Liver (tissue), 3 donors: Measurements from ENCODE around the gene CDCA8.

Experiments used
- CTCF ChIP-seq: fragments of 150-350 bp; IDR thresholded peaks from 2 replicates; pipeline ENCODE4 v1.5.1; 2017; ENCODE audit warnings: improper control_type of control experiment, low read depth, low read length; ENCODE audit not compliant: missing input control
- EGR1 ChIP-seq, 2 donors: IDR thresholded peaks; 2 replicates each; pipeline ENCODE4 v1.6.1; 2016 to 2018; ENCODE audit warnings: antibody characterized with exemption in 2 of 2, low read depth in 2 of 2
- FOXA1 ChIP-seq: IDR thresholded peaks from 2 replicates; pipeline ENCODE4 v1.6.1; 2016; ENCODE audit warnings: antibody characterized with exemption
- GABPA ChIP-seq, 2 donors: IDR thresholded peaks in 1 of 2; conservative IDR thresholded peaks in 1 of 2; 2 replicates each; pipeline ENCODE4 v1.6.1; 2016; ENCODE audit warnings: antibody characterized with exemption in 2 of 2, mild to moderate bottlenecking in 1 of 2, moderate library complexity in 1 of 2
- JUND ChIP-seq, 2 donors: IDR thresholded peaks; 2 replicates each; pipeline ENCODE4 v1.6.1; 2016; ENCODE audit warnings: antibody characterized with exemption in 2 of 2
- RAD21 ChIP-seq, 2 donors: IDR thresholded peaks; 2 replicates each; pipeline ENCODE4 v1.6.1; 2016; ENCODE audit warnings: antibody characterized with exemption in 2 of 2, mild to moderate bottlenecking in 2 of 2
- RXRA ChIP-seq, 2 donors: IDR thresholded peaks; 2 replicates each; pipeline ENCODE4 v1.6.1; 2017 to 2018; ENCODE audit warnings: antibody characterized with exemption in 2 of 2, mild to moderate bottlenecking in 1 of 2
- YY1 ChIP-seq: IDR thresholded peaks from 2 replicates; pipeline ENCODE4 v1.6.1; 2016; ENCODE audit warnings: antibody characterized with exemption, mild to moderate bottlenecking
- TF ChIP-seq, protein P1 (sequence below): IDR thresholded peaks from 2 replicates; pipeline ENCODE4 v1.6.1; 2016; ENCODE audit warnings: antibody characterized with exemption
- TF ChIP-seq, protein P2 (sequence below): IDR thresholded peaks from 2 replicates; pipeline ENCODE4 v1.6.1; 2016; ENCODE audit warnings: antibody characterized with exemption
- TF ChIP-seq, protein P3 (sequence below): IDR thresholded peaks from 2 replicates; pipeline ENCODE4 v1.6.1; 2016; ENCODE audit warnings: antibody characterized with exemption
- donor health status: healthy.
- donor health status: healthy.

DNA sequence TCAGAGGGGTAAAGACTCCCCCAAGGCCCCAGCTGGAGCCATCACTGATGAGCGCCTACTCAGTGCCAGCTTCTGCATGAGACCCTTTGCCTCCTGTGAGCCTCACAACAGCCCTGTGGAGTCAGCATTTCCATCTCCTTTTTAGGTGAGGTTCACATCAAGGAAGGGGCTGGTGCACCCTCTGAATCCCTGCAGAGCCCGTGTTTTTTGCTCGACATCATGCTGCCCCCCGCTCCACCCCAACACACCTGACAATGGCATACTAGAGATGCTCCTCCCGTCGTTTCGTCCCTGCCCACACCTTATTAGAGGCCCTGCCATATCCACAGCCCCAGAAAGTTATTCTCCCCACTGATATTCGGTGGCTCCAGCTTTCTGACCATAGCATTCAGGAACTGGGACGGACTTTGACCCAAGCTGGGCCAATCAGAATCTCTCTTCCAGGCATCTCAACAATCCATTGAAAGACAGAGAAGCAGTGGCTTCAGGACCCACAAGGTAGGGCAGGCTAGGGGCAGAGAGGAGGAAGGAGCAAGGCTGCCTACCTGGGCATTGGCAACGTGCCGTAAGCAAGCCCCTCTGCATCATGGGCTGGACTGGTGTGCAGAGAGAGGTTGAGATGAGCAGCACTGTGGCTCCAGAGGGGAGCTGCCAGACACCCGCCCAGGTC is 39.9 kb downstream of the CDCA8 start:
- no peak for TF ChIP-seq GABPA (IDR thresholded peaks at IDR 0.05 in 1 of 2, conservative IDR thresholded peaks at IDR 0.05 in 1 of 2)
- no peak for TF ChIP-seq CTCF
- TF ChIP-seq YY1 = no peak
- no peak for TF ChIP-seq JUND (IDR thresholded peaks at IDR 0.05)
- TF ChIP-seq, protein P1, sequence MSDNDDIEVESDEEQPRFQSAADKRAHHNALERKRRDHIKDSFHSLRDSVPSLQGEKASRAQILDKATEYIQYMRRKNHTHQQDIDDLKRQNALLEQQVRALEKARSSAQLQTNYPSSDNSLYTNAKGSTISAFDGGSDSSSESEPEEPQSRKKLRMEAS = no peak
- TF ChIP-seq, protein P2, sequence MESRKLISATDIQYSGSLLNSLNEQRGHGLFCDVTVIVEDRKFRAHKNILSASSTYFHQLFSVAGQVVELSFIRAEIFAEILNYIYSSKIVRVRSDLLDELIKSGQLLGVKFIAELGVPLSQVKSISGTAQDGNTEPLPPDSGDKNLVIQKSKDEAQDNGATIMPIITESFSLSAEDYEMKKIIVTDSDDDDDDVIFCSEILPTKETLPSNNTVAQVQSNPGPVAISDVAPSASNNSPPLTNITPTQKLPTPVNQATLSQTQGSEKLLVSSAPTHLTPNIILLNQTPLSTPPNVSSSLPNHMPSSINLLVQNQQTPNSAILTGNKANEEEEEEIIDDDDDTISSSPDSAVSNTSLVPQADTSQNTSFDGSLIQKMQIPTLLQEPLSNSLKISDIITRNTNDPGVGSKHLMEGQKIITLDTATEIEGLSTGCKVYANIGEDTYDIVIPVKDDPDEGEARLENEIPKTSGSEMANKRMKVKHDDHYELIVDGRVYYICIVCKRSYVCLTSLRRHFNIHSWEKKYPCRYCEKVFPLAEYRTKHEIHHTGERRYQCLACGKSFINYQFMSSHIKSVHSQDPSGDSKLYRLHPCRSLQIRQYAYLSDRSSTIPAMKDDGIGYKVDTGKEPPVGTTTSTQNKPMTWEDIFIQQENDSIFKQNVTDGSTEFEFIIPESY = no peak
- no peak for TF ChIP-seq RXRA (IDR thresholded peaks at IDR 0.05)
- TF ChIP-seq FOXA1 = no peak
- TF ChIP-seq, protein P3, sequence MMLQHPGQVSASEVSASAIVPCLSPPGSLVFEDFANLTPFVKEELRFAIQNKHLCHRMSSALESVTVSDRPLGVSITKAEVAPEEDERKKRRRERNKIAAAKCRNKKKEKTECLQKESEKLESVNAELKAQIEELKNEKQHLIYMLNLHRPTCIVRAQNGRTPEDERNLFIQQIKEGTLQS = no peak
- no peak for TF ChIP-seq RAD21 (IDR thresholded peaks at IDR 0.05)
- no peak for TF ChIP-seq EGR1 (IDR thresholded peaks at IDR 0.05; ENCODE audit: low read depth in 2 of 2)
